Endothelial cell of umbilical vein (primary cell): ENCODE measurements around the gene RBM6. TPM values are rescaled to one million over a fixed set of nuclear protein-coding genes. Genes with fewer than 3 reads are reported as not detected.
A peak's percentile ranks its signal among the peaks of the same experiment; 100 is the strongest.

Source experiments
- BruUV-seq: library from RNA; stranded (reverse); fragments of 400-500 nt; replicated peaks from 2 replicates; lab custom pipeline; 2021; lab: Mats Ljungman, UMichigan
- CTCF ChIA-PET: fragments of 300-600, 350-600 bp; sonication (Branson Sonifier 250); formaldehyde crosslinking; loops from one replicate; lab custom pipeline; 2021; ENCODE audit warnings: antibody characterized with exemption, inconsistent platforms; lab: Charles Lee
- POLR2A ChIA-PET: fragments of 300-600, 350-600 bp; sonication (Branson Sonifier 250); formaldehyde crosslinking; loops from one replicate; lab custom pipeline; 2021; ENCODE audit warnings: antibody characterized with exemption, inconsistent platforms; lab: Charles Lee
- DNase-seq: peaks from one replicate; pipeline ENCODE4 v3.0.0-alpha.2; 2011; ENCODE audit warnings: low read depth, low spot score
- FAIRE-seq: peaks from 2 replicates; lab custom pipeline; 2011; peaks lifted over from hg19 to GRCh38; lab: Jason Lieb, UNC
- H2AFZ ChIP-seq: 2 replicates; pipeline ENCODE4 v1.6.0; 2012; ENCODE audit warnings: low read depth, low read length, control low read depth, inconsistent platforms
- H3K27ac ChIP-seq: 2 replicates; pipeline ENCODE4 v1.5.1; 2011; ENCODE audit warnings: low read depth, mild to moderate bottlenecking, control low read depth, low read length, moderate library complexity; ENCODE audit not compliant: insufficient read depth
- H3K27me3 ChIP-seq, 2 experiments: 2 replicates each; pipeline versions ENCODE4 v1.6.0 to v1.6.1; 2011; ENCODE audit warnings: low read length in 2 of 2, mixed read lengths in 1 of 2; ENCODE audit not compliant: control insufficient read depth in 2 of 2, insufficient read depth in 2 of 2
- H3K36me3 ChIP-seq, 2 experiments: 2 replicates in 1 of 2; 3 replicates in 1 of 2; pipeline ENCODE4 v1.5.1; 2011; ENCODE audit warnings: low read length in 2 of 2, mild to moderate bottlenecking in 1 of 2, moderate library complexity in 1 of 2; ENCODE audit not compliant: control insufficient read depth in 2 of 2, insufficient read depth in 2 of 2; ENCODE audit errors: extremely low read depth in 1 of 2
- H3K4me1 ChIP-seq: 3 replicates; pipeline ENCODE4 v1.5.1; 2011; ENCODE audit warnings: mild to moderate bottlenecking, low read length; ENCODE audit not compliant: control insufficient read depth, insufficient read depth; ENCODE audit errors: extremely low read depth
- H3K4me2 ChIP-seq: 2 replicates; pipeline ENCODE4 v1.6.1; 2011; ENCODE audit warnings: low read length, control low read depth, mixed read lengths; ENCODE audit not compliant: insufficient read depth
- H3K4me3 ChIP-seq, 3 experiments: fragments of 200-600 bp in 1 of 3; sonication (generic), shearing (Covaris generic) in 1 of 3; replicated peaks in 1 of 3; 2 replicates each; pipeline ENCODE4 v1.5.1; 2011 to 2016; ENCODE audit warnings: control low read depth in 3 of 3, low read length in 3 of 3, mild to moderate bottlenecking in 2 of 3, inconsistent platforms in 1 of 3, low read depth in 1 of 3, moderate library complexity in 1 of 3; ENCODE audit not compliant: insufficient read depth in 1 of 3
- H3K79me2 ChIP-seq: 2 replicates; pipeline ENCODE4 v1.6.0; 2012; ENCODE audit warnings: low read length, inconsistent platforms; ENCODE audit not compliant: control insufficient read depth, insufficient read depth
- H3K9ac ChIP-seq: replicated peaks from 2 replicates; pipeline ENCODE3; 2011; ENCODE audit warnings: low read length, control low read depth; ENCODE audit not compliant: insufficient read depth; ENCODE audit errors: extremely low read depth
- H3K9me1 ChIP-seq: replicated peaks from 3 replicates; pipeline ENCODE4 v1.6.0; 2011; ENCODE audit warnings: mild to moderate bottlenecking, low read length; ENCODE audit not compliant: control insufficient read depth, insufficient read depth; ENCODE audit errors: extremely low read depth
- H3K9me3 ChIP-seq: replicated peaks from 2 replicates; pipeline ENCODE4 v1.5.1; 2012; ENCODE audit warnings: low read length, inconsistent platforms; ENCODE audit not compliant: control insufficient read depth, insufficient read depth
- H4K20me1 ChIP-seq: replicated peaks from 2 replicates; pipeline ENCODE3; 2011; ENCODE audit warnings: mild to moderate bottlenecking, low read length; ENCODE audit not compliant: control insufficient read depth, insufficient read depth; ENCODE audit errors: extremely low read depth
- FOS ChIP-seq: IDR thresholded peaks from 2 replicates; pipeline ENCODE4 v1.6.1; 2011; ENCODE audit warnings: mild to moderate bottlenecking, low read length, moderate library complexity, borderline replicate concordance; ENCODE audit not compliant: insufficient read depth
- GATA2 ChIP-seq: IDR thresholded peaks from 2 replicates; pipeline ENCODE4 v1.7.0; 2011; ENCODE audit warnings: low read depth, mild to moderate bottlenecking, moderate library complexity, mixed read lengths, low read length; ENCODE audit not compliant: insufficient read length, insufficient read depth
- MAX ChIP-seq: IDR thresholded peaks from 2 replicates; pipeline ENCODE4 v1.6.1; 2011; ENCODE audit not compliant: insufficient read depth, insufficient read length
- POLR2A ChIP-seq: IDR thresholded peaks from 2 replicates; pipeline ENCODE4 v1.6.1; 2012; ENCODE audit warnings: low read depth, mild to moderate bottlenecking, control low read depth, low read length
- POLR2AphosphoS5 ChIP-seq: IDR thresholded peaks from 2 replicates; pipeline ENCODE4 v1.6.1; 2012; ENCODE audit warnings: low read depth, mild to moderate bottlenecking, control low read depth, low read length, moderate library complexity; ENCODE audit not compliant: insufficient read depth
- dilution Hi-C: fragments of 300-500 bp; cut with MboI; formaldehyde crosslinking; loops from one replicate; pipeline ENCODE4 v1.15.0; 2019; ENCODE audit warnings: low sequenced_read_pairs; ENCODE audit not compliant: extremely low pct_ligation_motif_present
- intact Hi-C: fragments of 100-400 bp; cut with micrococcal nuclease; formaldehyde crosslinking; loops from one replicate; pipeline ENCODE4 v1.10.0; 2022
- polyA plus RNA-seq, 4 experiments: library from polyadenylated mRNA; depleted of rRNA in 3 of 4; stranded (reverse) in 3 of 4; unstranded in 1 of 4; fragments of >200 nt; gene quantifications; 2 replicates each; pipeline versions ENCODE4 v1.2.1 to v1.2.3, GENCODE V29; 2011 to 2012; ENCODE audit warnings: missing spikeins in 1 of 4
- total RNA-seq: library from RNA; stranded (reverse); gene quantifications from 2 replicates; pipeline ENCODE4 v1.2.3, GENCODE V29; 2021

The RBM6 gene
- total and polyA plus RNA-seq, 2 donors (not counting 3 experiments of a cell fraction or from before 2014, with no cell fraction given) = 30.4 to 94.5 TPM

GRCh38 chr3:50088725-50089608, 149.0 kb downstream of the RBM6 start, which contains the start of gene RBM5:
RBM5 (plus strand) TSS chr3:50088919; CDS start chr3:50090435, 1,516 bp downstream.
- DNase-seq (peak; percentile 92), FAIRE-seq (peak; percentile 95)
- ChIA-PET POLR2A (interaction anchor here (0.6 kb wide), 1 partner anchor 304 kb away, joined by 4 read pairs; no protein-coding TSS in a partner anchor), CTCF (interaction anchor here (0.9 to 1.5 kb wide), 3 partner anchors 21 to 385 kb away, joined by 4 read pairs; no protein-coding TSS in a partner anchor)
- Histone ChIP-seq H4K20me1 (peaks cover 3% of the 10 kb centered on the region), H3K79me2 (peaks cover 42% of the 10 kb centered on the region), H2AFZ (peak within 1 kb of the TSS; percentile 85), H3K9ac (peak within 1 kb of the TSS; percentile 99), H3K4me3 (peak within 1 kb of the TSS; percentile 62 to 82 (median 82)), H3K36me3 (peaks cover 21 to 29% of the 10 kb centered on the region in 2 experiments), H3K9me1 (no peaks in the 10 kb centered on the region), H3K9me3 (no peaks in the 10 kb centered on the region), H3K4me2 (peak within 1 kb of the TSS; percentile 83), H3K27ac (peak within 1 kb of the TSS; percentile 90), H3K4me1 (peaks cover 14% of the 10 kb centered on the region), H3K27me3 (no peaks in the 10 kb centered on the region)
- TF ChIP-seq POLR2A (peak; percentile 89), GATA2 (no peak), FOS (no peak), MAX (peak; percentile 49), POLR2AphosphoS5 (peak; percentile 92)
- dilution Hi-C loops = no loop called here
- intact Hi-C loops = loop anchor here (5.0 to 10.0 kb wide), 3 partner anchors 144 to 364 kb away; partner anchors contain the start of genes GMPPB, INKA1 and RBM6
- BruUV-seq = TSS peak; percentile 80
